WI38 (cell line): Measurements from ENCODE around the gene PITHD1.
A peak's percentile ranks its signal among the peaks of the same experiment; 100 is the strongest.
"Not testable (repeated sequence)": the region's sequence is repeated elsewhere in the genome, so short reads cannot be mapped to it uniquely, and the experiment has no call there.

ENCODE experiments used
- H3K4me3 ChIP-seq: 2 replicates; pipeline ENCODE4 v1.5.1; 2011; ENCODE audit warnings: low read depth, mild to moderate bottlenecking, control low read depth, low read length
- TF ChIP-seq, protein P1 (sequence below): IDR thresholded peaks from 2 replicates; pipeline ENCODE4 v1.5.1; 2012; ENCODE audit warnings: low read depth, mild to moderate bottlenecking, control low read depth, low read length

The PITHD1 gene

DNA sequence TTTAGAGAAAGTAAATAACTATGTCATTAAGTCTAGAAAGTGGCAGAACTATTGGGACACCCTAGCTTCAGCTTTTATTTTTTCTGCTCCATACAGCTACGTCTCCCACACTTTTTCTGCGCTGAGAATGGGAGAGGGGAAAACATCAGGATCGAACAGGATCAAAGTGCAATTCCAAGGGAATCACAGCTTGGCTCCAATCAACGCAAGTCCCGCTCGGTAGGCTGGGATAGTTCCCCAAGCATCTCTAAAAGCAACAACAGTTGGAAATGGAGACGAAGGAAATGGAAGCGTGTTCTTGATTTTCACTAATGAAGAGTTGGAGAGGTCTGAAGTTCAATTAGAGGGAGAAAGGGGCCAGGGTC is 46.5 kb downstream of the PITHD1 start:
- H3K4me3 ChIP-seq: peak overlapping the region; percentile 97
- TF ChIP-seq, protein P1, sequence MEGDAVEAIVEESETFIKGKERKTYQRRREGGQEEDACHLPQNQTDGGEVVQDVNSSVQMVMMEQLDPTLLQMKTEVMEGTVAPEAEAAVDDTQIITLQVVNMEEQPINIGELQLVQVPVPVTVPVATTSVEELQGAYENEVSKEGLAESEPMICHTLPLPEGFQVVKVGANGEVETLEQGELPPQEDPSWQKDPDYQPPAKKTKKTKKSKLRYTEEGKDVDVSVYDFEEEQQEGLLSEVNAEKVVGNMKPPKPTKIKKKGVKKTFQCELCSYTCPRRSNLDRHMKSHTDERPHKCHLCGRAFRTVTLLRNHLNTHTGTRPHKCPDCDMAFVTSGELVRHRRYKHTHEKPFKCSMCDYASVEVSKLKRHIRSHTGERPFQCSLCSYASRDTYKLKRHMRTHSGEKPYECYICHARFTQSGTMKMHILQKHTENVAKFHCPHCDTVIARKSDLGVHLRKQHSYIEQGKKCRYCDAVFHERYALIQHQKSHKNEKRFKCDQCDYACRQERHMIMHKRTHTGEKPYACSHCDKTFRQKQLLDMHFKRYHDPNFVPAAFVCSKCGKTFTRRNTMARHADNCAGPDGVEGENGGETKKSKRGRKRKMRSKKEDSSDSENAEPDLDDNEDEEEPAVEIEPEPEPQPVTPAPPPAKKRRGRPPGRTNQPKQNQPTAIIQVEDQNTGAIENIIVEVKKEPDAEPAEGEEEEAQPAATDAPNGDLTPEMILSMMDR: no peak

DNA sequence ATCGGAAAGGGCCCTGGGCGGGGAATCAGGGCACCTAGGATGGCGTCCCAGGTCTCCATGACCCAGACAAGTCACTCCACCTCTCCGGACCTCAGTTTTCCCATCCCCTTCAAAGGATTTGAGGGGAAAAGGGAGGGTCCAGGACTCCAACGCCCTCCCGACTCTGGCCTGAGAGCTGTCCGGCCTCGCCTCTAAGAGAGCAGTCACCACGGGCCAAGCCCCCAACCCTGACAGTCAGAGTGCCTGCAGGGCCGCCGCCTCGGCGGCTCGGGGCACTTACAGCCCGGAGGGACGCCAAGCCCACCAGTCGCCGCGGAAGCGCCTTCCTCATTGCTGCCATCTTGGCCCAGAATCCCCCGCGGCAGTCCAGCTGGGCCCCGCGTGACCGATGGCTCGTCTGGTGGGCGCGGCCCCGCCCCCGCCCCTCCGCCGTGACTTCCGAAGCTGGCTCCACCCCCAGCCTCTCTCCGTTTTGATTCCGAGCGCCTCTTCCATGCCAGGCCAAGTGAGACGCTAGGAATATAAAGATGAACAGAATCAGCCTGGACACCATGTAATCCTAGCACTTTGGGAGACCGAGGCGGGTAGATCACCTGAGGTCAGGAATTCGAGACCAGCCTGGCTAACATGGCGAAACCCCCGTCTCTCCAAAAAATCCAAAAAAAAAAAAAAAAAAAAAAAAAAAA is 47.0 kb downstream of the PITHD1 start, which contains the start of gene HMGCL:
TSS of gene HMGCL (minus strand) at position 354 of the 686 bp plus-strand sequence. CDS start at position 340, 14 bp downstream.
- TF ChIP-seq, protein P1: no peak
- H3K4me3 ChIP-seq: peak within 1 kb of the TSS; percentile 97

DNA sequence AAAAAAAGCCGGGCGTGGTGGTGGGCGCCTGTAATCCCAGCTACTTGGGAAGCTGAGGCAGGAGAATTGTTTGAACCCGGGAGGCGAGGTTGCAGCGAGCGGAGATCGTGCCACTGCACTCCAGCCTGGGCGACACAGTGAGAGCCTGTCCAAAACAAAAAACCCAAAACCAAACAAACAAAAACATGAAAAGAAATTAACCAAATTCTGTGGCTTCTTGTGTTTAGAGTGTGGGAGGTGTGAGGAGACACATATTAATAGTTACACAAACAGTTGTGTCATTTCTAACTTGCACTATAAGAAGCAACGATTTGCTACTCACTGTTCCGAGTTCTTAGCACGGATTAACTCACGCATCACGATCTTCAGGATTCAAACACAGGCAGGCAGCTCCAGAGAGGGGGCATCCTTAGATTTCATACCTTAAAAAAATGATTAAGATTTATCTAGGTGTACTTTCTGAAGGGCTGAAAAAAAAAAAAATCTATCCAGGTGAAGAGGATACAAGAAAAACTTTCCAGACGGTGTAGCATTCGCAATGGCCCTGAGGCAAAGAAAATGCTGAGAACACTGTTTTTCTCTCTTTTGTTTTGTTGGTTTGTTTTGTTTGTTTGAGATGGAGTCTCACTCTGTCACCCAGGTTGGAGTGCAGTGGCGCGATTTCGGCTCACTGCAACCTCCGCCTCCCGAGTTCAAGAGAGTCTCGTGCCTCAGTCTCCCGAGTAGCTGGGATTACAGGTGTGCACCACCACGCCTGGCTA is 47.7 kb downstream of the PITHD1 start:
- TF ChIP-seq, protein P1: no peak
- peak overlapping the region; percentile 97 for H3K4me3 ChIP-seq

DNA sequence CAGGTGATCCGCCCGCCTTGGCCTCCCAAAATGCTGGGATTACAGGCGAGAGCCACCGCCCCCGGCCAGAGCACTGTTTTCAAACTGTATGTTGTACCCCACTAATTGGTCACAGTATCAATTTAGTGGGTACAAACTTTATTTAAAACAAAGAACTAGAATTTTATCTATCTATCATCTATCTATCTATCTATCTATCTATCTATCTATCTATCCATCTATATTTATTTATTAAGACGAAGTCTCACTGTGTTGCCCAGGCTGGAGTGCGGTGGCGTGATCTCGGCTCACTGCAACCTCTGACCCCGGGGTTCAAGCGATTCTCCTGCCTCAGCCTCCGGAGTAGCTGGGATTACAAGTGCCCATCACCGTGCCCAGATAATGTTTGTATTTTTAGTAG is 48.4 kb downstream of the PITHD1 start:
- not testable (repeated sequence) for H3K4me3 ChIP-seq

GRCh38 chr1:23827717-23828116 is 49.5 kb downstream of the PITHD1 start:
- TF ChIP-seq, protein P1: no peak

DNA sequence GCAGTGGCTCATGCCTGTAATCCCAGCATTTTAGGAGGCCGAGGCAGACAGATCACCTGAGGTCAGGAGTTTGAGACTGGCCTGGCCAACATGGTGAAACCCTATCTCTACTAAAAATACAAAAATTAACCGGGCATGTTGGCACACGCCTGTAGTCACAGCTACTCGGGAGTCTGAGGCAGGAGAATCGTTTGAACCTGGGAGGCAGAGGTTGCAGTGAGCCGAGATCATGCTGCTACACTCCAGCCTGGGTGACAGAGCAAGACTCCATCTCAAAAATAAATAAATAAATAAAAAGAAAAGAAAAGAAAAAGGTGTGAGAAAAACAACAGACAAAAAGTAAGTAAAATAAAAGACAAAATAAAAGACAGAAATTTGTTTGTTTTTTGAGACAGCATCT is 55.9 kb downstream of the PITHD1 start:
- H3K4me3 ChIP-seq: not testable (repeated sequence)

More at GRCh38 chr1:23827717-23828116, 49.5 kb downstream of the PITHD1 start:
- H3K4me3 ChIP-seq: no peak overlapping the region

GRCh38 chr1:23836037-23836436 is 57.8 kb downstream of the PITHD1 start:
- TF ChIP-seq, protein P1: no peak

More at GRCh38 chr1:23836037-23836436, 57.8 kb downstream of the PITHD1 start:
- H3K4me3 ChIP-seq: no peak overlapping the region
